Activated naive CD8-positive, alpha-beta T cell treated with anti-CD3 and anti-CD28 coated beads for 36 hours (primary cell): Measurements from ENCODE around the gene TPRG1. TPM values are rescaled to one million over a fixed set of nuclear protein-coding genes. Genes with fewer than 3 reads are reported as not detected.
A peak's percentile ranks its signal among the peaks of the same experiment; 100 is the strongest.

Experiments
- DNase-seq: peaks from one replicate; pipeline ENCODE4 v3.0.0; 2021
- H3K27ac Mint-ChIP-seq: one replicate; pipeline ENCODE4 v1.8.0; 2022; ENCODE audit warnings: mild to moderate bottlenecking, moderate library complexity, mixed read lengths
- H3K27me3 Mint-ChIP-seq: one replicate; pipeline ENCODE4 v1.8.0; 2022; ENCODE audit warnings: mild to moderate bottlenecking, mixed read lengths
- H3K36me3 Mint-ChIP-seq: one replicate; pipeline ENCODE4 v1.8.0; 2021; ENCODE audit warnings: mild to moderate bottlenecking, mixed read lengths
- H3K4me1 Mint-ChIP-seq: one replicate; pipeline ENCODE4 v1.8.0; 2021; ENCODE audit warnings: mixed read lengths
- H3K4me3 Mint-ChIP-seq: one replicate; pipeline ENCODE4 v1.8.0; 2022; ENCODE audit warnings: mild to moderate bottlenecking, moderate library complexity, mixed read lengths
- H3K9me3 Mint-ChIP-seq: one replicate; pipeline ENCODE4 v1.8.0; 2022; ENCODE audit warnings: mixed read lengths
- total RNA-seq, 2 experiments: library from RNA; stranded (reverse); gene quantifications; one replicate each; pipeline ENCODE4 v1.2.3, GENCODE V29; 2021

The TPRG1 gene
- total RNA-seq, 2 experiments from 2014 or later, result 1.1 TPM

DNA sequence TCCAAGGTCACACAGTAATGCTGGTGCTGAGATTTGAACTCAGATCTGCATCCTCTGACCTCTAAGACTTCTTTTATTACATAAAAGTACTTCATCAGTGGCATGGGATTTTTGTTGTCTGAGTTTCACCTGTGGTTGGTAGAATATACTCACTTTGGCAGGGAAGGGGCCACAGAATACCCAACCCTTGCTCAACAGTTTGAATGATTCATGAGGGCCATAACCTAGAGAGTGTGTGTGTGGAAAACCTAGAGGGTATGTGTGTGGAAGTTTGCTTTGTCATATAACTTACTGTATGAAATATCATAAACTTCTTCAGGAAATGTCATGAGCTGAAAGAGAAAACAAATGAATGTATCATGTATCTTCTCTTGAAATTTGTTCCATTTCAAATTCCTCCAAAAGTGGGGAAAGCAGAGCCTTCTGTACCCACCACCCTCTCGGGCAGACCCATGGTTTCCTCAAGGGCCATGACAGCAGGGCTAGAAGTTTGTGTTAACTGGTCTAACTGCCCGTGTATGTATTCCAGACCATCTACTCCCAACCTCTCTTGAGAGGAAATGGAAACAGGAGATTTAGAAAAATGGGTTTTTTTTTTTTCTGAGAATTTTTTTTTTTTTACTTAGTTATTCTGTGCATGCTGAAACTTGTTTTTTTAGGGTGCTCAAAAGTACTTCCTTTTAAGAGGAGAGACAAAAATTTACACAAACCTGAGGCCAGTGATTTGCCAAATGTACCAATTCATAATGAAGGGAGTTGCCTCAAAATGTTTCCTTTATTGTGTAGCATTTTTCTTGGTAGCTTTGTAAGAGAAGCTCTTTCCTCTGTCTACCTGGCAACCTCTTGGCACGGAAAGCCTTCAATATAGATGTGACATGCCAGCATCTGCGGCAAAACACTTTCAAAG, 127.0 kb downstream of the TPRG1 start:
- DNase-seq, result no peak
- no peaks in the 10 kb centered on the region for H3K27me3 Mint-ChIP-seq
- no peaks in the 10 kb centered on the region for H3K9me3 Mint-ChIP-seq
- H3K36me3 Mint-ChIP-seq, result no peaks in the 10 kb centered on the region
- H3K4me3 Mint-ChIP-seq, result no peak overlapping the region
- H3K4me1 Mint-ChIP-seq, result peaks cover 26% of the 10 kb centered on the region
- no peak overlapping the region for H3K27ac Mint-ChIP-seq

GRCh38 chr3:189300345-189300744, 128.6 kb downstream of the TPRG1 start:
- Mint-ChIP-seq H3K27ac (no peak overlapping the region), H3K27me3 (no peaks in the 10 kb centered on the region), H3K36me3 (no peaks in the 10 kb centered on the region), H3K4me1 (peaks cover 38% of the 10 kb centered on the region), H3K4me3 (no peak overlapping the region), H3K9me3 (no peaks in the 10 kb centered on the region)
- no peak for DNase-seq

DNA sequence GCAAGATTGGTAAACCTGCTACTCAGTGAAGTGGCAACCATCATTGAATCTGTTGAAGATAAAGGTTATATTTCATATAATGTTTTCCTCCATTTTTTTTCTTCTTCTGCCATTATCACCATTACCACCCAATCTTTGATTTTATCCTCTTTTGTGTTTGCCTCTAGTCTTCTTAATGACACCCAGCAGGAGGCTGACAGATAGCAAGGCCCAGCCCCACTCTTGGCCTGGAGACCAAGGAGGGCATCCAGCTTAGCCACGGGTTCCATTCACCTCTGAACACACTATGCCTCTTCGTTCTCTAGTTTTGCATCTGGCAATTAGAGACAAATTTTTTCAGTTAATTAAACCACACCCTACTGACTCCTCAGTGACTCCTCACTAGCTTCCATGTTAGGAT, 129.7 kb downstream of the TPRG1 start:
- H3K4me3 Mint-ChIP-seq, result no peak overlapping the region
- no peaks in the 10 kb centered on the region for H3K9me3 Mint-ChIP-seq
- DNase-seq, result no peak
- no peak overlapping the region for H3K27ac Mint-ChIP-seq
- H3K36me3 Mint-ChIP-seq, result no peaks in the 10 kb centered on the region
- H3K27me3 Mint-ChIP-seq, result no peaks in the 10 kb centered on the region
- H3K4me1 Mint-ChIP-seq, result peaks cover 40% of the 10 kb centered on the region

DNA sequence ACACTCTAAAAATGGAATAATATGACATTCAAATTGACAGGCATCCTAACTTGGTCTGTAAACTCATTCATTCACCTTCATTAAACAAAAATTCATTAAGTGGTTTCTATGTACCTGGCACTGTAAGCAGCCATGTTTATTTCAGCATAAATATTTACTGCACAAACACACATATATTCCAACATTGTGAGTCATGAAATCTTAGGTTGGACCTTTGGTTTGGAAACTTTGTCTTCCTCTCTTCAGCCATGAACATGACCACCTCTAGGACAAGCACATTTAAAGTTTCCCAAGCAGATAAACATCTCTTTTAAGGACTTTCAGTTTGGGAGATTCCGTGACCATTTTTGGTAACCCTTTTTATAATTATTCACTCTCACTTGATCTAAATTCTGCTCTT, 131.8 kb downstream of the TPRG1 start:
- H3K9me3 Mint-ChIP-seq, result no peaks in the 10 kb centered on the region
- H3K36me3 Mint-ChIP-seq, result no peaks in the 10 kb centered on the region
- H3K27ac Mint-ChIP-seq, result no peak overlapping the region
- H3K27me3 Mint-ChIP-seq, result no peaks in the 10 kb centered on the region
- DNase-seq, result no peak
- no peak overlapping the region for H3K4me3 Mint-ChIP-seq
- peaks cover 44% of the 10 kb centered on the region for H3K4me1 Mint-ChIP-seq

DNA sequence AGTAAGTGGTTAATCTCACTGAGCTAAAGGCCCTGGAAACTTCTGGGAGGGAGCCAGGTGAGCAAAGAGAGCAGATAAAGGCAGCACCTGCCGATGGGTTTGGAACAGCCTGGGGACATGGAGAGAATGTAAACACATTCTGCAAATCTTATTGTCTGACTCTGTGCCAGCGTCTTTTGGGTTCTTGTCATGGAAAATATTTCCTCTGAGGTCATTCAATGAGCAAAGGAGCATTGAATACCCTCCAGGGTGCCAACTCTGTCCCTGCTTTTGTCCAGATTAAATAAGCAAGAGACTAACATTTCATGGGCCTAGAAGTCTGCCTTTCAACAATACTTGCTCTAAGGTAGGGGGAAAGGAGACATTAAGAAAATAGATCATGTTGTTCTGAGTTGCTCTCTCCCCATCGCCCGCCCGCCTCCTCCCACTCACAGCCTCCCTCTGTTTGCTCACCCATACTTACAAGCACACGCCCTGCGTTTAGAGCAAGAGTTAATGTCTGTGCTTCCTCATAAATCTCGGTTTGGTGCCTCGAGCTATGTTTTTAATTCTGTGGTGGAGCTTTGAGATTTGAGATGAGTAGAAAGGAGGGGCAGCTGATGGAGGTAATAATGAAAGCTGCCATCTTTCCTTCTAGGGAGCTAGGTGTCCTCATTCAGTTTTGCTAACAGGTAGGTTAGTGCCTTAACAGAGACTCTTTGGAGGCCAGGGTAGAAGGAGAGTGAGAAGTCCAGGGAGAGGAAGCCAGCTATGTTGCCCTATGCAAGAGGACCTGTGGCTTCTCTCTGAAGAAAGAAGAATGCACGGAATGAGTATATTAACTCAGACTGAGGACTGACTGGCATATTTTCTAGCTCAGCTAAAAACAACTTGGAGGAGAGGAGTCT, 132.9 kb downstream of the TPRG1 start:
- Mint-ChIP-seq H3K9me3 (no peaks in the 10 kb centered on the region), H3K27me3 (no peaks in the 10 kb centered on the region), H3K4me3 (peak overlapping the region; percentile 6), H3K4me1 (peaks cover 35% of the 10 kb centered on the region), H3K36me3 (no peaks in the 10 kb centered on the region), H3K27ac (peak overlapping the region; percentile 34)
- DNase-seq, result no peak

GRCh38 chr3:189305412-189305811, 133.6 kb downstream of the TPRG1 start:
- Mint-ChIP-seq H3K27ac (no peak overlapping the region), H3K4me1 (peaks cover 32% of the 10 kb centered on the region), H3K9me3 (no peaks in the 10 kb centered on the region), H3K36me3 (no peaks in the 10 kb centered on the region), H3K27me3 (no peaks in the 10 kb centered on the region), H3K4me3 (no peak overlapping the region)
- DNase-seq, result no peak

DNA sequence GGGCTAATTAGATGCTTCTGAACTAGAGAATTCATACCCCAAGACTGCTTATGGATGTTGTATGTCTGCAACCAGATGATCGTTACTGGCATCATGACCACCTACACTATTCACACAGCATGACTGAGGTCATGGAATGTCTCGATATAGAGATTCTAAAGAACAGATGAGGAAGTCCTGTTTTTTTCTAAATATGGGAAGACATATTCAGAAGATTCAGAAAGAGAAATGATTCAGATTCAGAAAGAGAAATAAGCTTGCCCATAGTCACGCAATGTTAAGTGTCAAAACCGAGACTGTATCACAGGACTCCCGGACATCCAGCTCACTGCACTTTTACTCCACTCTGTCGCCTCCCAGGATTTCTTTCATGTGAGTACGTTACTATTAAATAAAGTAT, 136.2 kb downstream of the TPRG1 start:
- H3K27ac Mint-ChIP-seq, result no peak overlapping the region
- H3K4me3 Mint-ChIP-seq, result no peak overlapping the region
- no peaks in the 10 kb centered on the region for H3K9me3 Mint-ChIP-seq
- H3K27me3 Mint-ChIP-seq, result no peaks in the 10 kb centered on the region
- no peaks in the 10 kb centered on the region for H3K36me3 Mint-ChIP-seq
- DNase-seq, result no peak
- H3K4me1 Mint-ChIP-seq, result peaks cover 27% of the 10 kb centered on the region

GRCh38 chr3:189308608-189309007, 136.8 kb downstream of the TPRG1 start:
- DNase-seq, result no peak
- H3K9me3 Mint-ChIP-seq, result no peaks in the 10 kb centered on the region
- no peak overlapping the region for H3K27ac Mint-ChIP-seq
- peaks cover 25% of the 10 kb centered on the region for H3K4me1 Mint-ChIP-seq
- H3K27me3 Mint-ChIP-seq, result no peaks in the 10 kb centered on the region
- no peaks in the 10 kb centered on the region for H3K36me3 Mint-ChIP-seq
- no peak overlapping the region for H3K4me3 Mint-ChIP-seq

- no peaks in the 10 kb centered on the region for H3K9me3 Mint-ChIP-seq
- no peaks in the 10 kb centered on the region for H3K36me3 Mint-ChIP-seq
- no peak overlapping the region for H3K4me3 Mint-ChIP-seq
- no peak overlapping the region for H3K27ac Mint-ChIP-seq
- no peaks in the 10 kb centered on the region for H3K27me3 Mint-ChIP-seq
- peaks cover 21% of the 10 kb centered on the region for H3K4me1 Mint-ChIP-seq
- DNase-seq, result no peak
Measured at GRCh38 chr3:189309400-189309975, 137.7 kb downstream of the TPRG1 start.

GRCh38 chr3:189311521-189311920, 139.8 kb downstream of the TPRG1 start:
- Mint-ChIP-seq H3K4me1 (peaks cover 13% of the 10 kb centered on the region), H3K9me3 (no peaks in the 10 kb centered on the region), H3K27ac (no peak overlapping the region), H3K4me3 (no peak overlapping the region), H3K36me3 (no peaks in the 10 kb centered on the region), H3K27me3 (no peaks in the 10 kb centered on the region)
- no peak for DNase-seq

- Mint-ChIP-seq H3K4me1 (peaks cover 13% of the 10 kb centered on the region), H3K27ac (no peak overlapping the region), H3K36me3 (no peaks in the 10 kb centered on the region), H3K9me3 (no peaks in the 10 kb centered on the region), H3K27me3 (no peaks in the 10 kb centered on the region), H3K4me3 (no peak overlapping the region)
- no peak for DNase-seq
Measured at GRCh38 chr3:189312866-189313265, 141.1 kb downstream of the TPRG1 start.

- Mint-ChIP-seq H3K4me3 (no peak overlapping the region), H3K9me3 (no peaks in the 10 kb centered on the region), H3K27ac (no peak overlapping the region), H3K27me3 (no peaks in the 10 kb centered on the region), H3K36me3 (peaks cover 3% of the 10 kb centered on the region), H3K4me1 (peaks cover 13% of the 10 kb centered on the region)
- DNase-seq, result no peak
Measured at GRCh38 chr3:189316296-189317019, 144.7 kb downstream of the TPRG1 start.

DNA sequence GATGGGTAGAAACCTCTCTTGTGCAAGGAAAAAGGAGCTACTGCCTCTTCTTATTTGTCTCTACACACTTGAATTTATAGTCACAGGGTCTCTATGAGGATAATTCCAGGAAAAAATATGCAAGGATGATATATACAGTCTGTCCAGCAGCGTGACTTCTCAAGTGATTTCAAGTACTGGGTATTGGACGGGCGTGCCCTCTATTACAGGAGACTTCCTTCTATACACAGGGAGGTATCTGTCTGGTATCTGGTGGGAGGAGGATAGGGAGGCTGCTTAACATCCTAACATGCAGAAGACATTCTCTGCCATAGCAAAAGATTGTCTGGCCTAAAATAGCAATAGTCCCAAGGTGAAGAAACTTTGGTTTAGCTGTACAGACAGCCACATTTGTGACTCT, 146.1 kb downstream of the TPRG1 start:
- peaks cover 20% of the 10 kb centered on the region for H3K4me1 Mint-ChIP-seq
- peaks cover 9% of the 10 kb centered on the region for H3K36me3 Mint-ChIP-seq
- no peak overlapping the region for H3K4me3 Mint-ChIP-seq
- peaks cover 6% of the 10 kb centered on the region for H3K9me3 Mint-ChIP-seq
- no peaks in the 10 kb centered on the region for H3K27me3 Mint-ChIP-seq
- no peak for DNase-seq
- H3K27ac Mint-ChIP-seq, result no peak overlapping the region

DNA sequence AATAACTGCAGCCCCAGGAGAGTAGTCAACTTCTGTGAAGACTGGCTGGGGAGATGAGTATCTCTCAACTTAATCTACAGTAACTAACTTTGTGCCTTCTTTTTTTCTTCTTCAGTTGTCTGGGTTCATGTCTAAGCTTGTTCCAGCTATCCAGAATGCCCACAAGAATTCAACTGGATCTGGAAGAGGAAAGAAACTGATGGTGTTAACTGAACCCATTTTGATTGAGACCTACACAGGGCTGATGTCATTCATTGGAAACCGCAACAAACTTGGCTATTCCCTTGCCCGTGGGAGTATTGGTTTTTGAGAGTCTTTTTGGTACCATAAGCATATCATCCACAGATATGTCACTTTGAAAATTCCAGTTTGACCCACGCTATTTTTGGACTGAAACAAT, 148.7 kb downstream of the TPRG1 start:
- Mint-ChIP-seq H3K9me3 (peaks cover 11% of the 10 kb centered on the region), H3K4me3 (no peak overlapping the region), H3K27ac (no peak overlapping the region), H3K4me1 (peaks cover 44% of the 10 kb centered on the region), H3K27me3 (no peaks in the 10 kb centered on the region), H3K36me3 (peaks cover 20% of the 10 kb centered on the region)
- DNase-seq, result no peak

GRCh38 chr3:189322339-189322738, 150.6 kb downstream of the TPRG1 start:
- H3K9me3 Mint-ChIP-seq, result peaks cover 14% of the 10 kb centered on the region
- H3K4me3 Mint-ChIP-seq, result no peak overlapping the region
- no peak for DNase-seq
- H3K27ac Mint-ChIP-seq, result no peak overlapping the region
- peaks cover 21% of the 10 kb centered on the region for H3K36me3 Mint-ChIP-seq
- H3K4me1 Mint-ChIP-seq, result peaks cover 46% of the 10 kb centered on the region
- no peaks in the 10 kb centered on the region for H3K27me3 Mint-ChIP-seq
